ENCODE data around the gene KCNJ8.
"Not testable (repeated sequence)": the region's sequence is repeated elsewhere in the genome, so short reads cannot be mapped to it uniquely, and the experiment has no call there.

The KCNJ8 gene

DNA sequence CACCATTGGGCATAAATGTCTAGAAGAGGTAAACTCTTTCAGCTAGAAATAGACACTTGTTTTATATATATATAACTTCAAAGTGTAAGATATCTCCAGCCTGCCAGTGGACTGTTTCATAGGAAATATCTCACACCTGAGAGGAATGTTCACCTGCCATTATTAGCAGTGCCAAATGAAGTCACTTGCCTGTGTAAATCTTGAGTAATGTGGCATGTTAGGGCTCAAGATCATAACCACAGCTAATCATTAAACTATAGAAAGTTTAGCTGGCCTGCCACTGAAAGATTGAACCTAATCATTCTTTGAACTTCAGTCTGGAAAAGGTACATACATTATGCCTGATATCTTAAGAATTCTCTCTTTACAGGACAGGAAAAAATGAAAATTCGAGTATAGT, 25.5 kb upstream of the KCNJ8 start:
- FAIRE-seq (no peak), DNase-seq (ENCODE audit: insufficient read length, low spot score) (no peak)
- no peak for TF ChIP-seq POLR2A (IDR thresholded peaks at IDR 0.05; ENCODE audit: low read depth, low read length)

DNA sequence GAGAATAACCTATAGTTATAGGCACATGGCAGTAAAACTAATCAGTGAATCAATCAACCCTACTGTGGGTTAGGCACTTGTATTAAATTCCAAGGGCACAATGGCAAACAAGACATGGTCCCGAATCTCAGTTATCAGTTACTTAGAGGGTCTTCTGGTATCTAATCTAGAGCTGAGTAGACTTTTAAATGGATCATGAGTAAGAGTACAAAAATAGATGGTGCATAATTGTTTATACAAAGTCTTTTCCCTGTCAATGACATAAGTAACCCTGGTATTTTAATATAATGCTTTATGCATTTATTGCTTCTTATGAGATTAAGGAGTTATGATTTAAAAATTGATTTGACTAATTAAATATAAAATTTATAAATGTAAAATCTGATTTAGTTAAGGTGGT, 23.0 kb upstream of the KCNJ8 start:
- FAIRE-seq, result no peak
- DNase-seq (ENCODE audit: insufficient read length, low spot score), result no peak
- TF ChIP-seq POLR2A (IDR thresholded peaks at IDR 0.05; ENCODE audit: low read depth, low read length), result no peak

DNA sequence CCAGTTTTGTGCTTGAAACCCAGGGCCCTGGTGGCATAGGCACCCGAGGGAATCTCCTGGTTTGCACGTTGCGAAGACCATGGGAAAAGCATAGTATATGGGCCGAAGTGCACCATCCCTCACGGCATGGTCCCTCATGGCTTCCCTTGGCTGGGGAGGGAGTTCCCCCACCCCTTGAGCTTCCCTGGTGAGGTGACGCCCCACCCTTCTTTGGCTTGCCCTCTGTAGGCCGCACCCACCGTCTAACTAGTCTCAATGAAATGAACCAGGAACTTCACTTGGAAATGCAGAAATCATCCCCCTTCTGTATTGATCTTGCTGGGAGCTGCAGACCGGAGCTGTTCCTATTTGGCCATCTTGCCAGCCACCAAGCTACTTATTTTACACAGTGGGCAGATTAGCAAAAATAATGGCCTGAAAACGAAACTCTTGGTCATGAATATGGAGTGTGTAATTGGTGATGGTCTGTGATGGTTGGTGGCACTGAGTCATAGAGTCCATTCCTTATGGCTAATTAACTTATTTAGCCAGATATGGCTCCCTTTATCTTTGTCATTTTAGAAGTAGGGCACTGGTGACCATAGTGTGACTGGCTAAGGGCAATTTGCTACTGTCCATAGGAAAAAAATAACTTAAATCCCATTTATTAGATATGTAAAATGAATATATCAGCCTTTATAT, 21.3 kb upstream of the KCNJ8 start:
- FAIRE-seq, result no peak
- TF ChIP-seq POLR2A (IDR thresholded peaks at IDR 0.05; ENCODE audit: low read depth, low read length), result no peak

DNA sequence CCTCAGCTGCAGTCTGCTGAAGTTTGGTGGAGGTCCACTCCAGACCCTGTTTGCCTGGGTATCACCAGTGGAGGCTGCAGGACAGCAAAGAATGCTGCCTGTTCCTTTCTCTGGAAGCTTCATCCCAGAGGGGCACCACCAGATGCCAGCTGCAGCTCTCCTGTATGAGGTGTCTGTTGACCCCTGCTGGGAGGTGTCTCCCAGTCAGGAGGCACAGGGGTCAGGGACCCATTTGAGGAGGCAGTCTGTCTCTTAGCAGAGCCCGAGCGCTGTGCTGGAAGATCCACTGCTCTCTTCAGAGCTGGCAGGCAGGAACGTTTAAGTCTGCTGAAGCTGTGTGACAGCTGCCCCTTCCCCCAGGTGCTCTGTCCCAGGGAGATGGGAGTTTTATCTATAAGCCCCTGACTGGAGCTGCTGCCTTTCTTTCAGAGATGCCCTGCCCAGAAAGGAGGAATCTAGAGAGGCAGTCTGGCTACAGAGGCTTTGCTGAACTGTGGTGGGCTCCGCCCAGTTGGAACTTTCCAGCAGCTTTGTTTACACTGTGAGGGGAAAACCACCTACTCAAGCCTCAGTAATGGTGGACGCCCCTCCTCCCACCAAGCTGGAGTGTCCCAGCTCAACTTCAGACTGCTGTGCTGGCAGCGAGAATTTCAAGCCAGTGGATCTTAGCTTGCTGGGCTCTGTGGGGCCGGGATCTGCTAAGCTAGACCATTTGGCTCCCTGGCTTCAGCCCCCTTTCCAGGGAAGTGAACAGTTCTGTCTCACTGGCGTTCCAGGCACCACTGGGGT, 20.5 kb upstream of the KCNJ8 start:
- not testable (repeated sequence) for FAIRE-seq; DNase-seq (ENCODE audit: insufficient read length, low spot score)

More for the DNA sequence above, 21.3 kb upstream of the KCNJ8 start:
- no peak for DNase-seq (ENCODE audit: insufficient read length, low spot score)

DNA sequence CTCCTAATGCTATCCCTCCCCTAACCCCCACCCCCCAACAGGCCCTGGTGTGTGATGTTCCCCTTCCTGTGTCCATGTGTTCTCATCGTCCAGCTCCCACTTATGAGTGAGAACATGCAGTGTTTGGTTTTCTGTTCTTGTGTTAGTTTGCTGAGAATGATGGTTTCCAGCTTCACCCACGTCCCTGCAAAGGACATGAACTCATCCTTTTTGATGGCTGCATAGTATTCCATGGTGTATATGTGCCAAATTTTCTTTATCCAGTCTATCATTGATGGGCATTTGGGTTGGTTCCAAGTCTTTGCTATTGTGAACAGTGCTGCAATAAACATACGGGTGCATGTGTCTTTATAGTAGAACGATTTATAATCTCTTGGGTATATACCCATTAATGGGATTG, 15.2 kb upstream of the KCNJ8 start:
- FAIRE-seq; DNase-seq (ENCODE audit: insufficient read length, low spot score): not testable (repeated sequence)

DNA sequence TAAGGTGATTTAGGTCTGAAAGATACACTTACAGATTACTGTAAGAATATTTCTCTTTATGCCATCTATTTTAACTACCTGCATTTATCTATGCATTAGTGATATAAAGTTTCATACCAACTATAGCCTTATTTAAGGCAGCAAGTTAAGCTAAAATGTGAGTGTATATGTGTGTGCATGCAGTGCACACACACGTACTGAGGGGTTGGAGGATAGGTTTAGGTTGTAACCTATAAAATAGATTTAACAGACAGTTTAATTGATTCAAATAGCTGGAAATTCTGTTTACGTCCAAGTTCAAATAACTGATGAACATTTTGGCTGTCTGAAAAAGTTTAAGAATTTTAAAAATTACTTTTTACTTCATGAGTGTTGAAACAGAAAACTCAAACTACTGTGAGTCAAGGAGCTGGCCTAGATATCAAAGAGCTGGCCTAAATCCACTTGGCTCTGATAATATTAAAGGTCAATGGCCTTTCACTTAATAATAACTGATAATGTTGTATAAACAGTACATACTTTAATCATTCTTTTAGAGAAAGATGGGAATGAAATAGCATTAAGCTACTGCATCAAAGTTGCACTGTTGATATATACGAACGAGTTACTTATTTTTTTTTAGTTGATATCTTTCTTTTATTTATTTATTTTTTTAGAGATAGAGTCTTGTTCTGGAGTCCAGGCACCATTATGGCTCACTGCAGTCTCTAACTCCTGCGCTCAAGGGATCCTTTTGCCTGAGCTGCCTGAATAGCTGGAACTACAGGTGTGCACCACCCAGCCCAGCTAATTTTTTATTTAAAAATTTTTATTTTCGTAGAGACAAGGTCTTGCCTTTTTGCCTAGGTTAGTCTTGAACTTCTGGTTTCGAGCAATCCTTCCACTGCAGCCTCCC, 13.8 kb upstream of the KCNJ8 start:
- no peak for TF ChIP-seq POLR2A (IDR thresholded peaks at IDR 0.05; ENCODE audit: low read depth, low read length)
- no peak for FAIRE-seq

DNA sequence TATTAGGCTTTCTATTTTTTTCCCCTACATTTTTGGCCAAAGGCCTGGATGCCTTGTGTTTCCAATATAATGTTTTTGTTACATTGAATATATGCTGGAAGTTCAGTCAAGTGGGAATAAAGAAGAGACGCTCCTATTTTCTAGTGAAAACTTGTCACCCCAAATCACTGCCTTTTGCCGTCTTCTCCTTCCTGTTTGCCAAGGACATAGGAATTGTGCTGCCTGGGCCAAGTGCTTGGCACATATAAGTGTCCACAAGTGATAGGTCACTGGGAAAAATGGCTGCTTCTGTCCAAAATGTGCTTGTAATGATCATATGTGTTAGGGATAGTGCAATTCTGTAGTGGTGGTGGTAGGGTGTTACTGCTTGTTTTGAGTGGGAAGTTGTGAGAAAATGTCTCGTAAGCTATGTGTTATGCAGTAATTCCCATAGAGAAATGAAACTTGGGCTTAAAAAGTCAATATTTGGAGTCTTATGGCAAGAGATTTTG, 11.6 kb upstream of the KCNJ8 start:
- FAIRE-seq, result no peak
- TF ChIP-seq POLR2A (IDR thresholded peaks at IDR 0.05; ENCODE audit: low read depth, low read length), result no peak
- no peak for DNase-seq (ENCODE audit: insufficient read length, low spot score)

More for the DNA sequence above, 13.8 kb upstream of the KCNJ8 start:
- DNase-seq (ENCODE audit: insufficient read length, low spot score), result no peak

DNA sequence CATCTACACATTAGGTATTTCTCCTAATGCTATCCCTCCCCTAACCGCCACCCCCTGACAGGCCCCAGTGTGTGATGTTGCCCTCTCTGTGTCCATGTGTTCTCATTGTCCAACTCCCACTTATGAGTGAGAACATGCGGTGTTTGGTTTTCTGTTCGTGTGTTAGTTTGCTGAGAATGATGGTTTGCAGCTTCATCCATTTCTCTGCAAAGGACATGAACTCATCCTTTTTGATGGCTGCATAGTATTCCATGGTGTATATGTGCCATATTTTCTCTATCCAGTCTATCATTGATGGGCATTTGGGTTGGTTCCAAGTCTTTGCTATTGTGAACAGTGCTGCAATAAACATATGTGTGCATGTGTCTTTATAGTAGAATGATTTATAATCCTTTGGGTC, 8.2 kb upstream of the KCNJ8 start:
- not testable (repeated sequence) for FAIRE-seq; DNase-seq (ENCODE audit: insufficient read length, low spot score)

DNA sequence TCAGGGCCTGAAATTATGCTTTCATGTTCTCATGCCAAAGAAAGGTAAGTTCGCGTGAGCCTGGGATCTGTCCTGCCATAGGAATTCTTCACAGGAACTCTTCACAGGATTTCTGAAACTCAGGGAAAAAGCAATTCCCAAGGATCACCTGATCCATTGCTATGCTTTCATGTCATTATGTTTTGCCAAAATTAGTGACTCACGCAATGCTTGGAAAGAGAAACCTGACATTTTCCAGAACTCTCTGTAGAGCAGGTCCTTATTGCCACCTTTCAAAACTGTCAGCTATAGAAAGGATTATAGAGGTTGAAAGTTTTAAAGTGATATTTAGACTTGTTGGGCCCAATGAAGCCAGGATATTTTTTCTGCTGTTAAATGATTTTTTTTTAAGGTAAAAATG, 6.3 kb upstream of the KCNJ8 start:
- no peak for TF ChIP-seq POLR2A (IDR thresholded peaks at IDR 0.05; ENCODE audit: low read depth, low read length)
- DNase-seq (ENCODE audit: insufficient read length, low spot score) (no peak), FAIRE-seq (no peak)

DNA sequence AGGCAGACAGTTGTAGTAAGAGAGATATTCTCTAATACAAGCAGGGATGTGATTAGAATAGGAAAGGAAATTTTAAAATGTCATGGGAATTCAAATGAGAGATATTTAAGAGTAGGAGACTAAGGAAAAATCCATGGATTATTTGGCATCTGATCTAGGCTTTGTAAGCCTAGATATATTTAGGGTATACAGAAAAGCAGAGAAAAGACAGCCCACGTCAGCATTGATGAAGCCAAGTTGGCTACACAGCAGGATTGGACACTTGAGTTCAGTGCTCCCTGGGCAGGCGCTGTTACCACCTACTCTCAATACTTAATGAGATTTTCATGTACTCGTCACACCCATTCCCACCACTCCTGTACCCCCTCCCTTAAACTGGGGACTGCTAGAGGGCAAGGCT, 1.7 kb upstream of the KCNJ8 start:
- TF ChIP-seq POLR2A (IDR thresholded peaks at IDR 0.05; ENCODE audit: low read depth, low read length), result no peak
- DNase-seq (ENCODE audit: insufficient read length, low spot score) (no peak), FAIRE-seq (no peak)

DNA sequence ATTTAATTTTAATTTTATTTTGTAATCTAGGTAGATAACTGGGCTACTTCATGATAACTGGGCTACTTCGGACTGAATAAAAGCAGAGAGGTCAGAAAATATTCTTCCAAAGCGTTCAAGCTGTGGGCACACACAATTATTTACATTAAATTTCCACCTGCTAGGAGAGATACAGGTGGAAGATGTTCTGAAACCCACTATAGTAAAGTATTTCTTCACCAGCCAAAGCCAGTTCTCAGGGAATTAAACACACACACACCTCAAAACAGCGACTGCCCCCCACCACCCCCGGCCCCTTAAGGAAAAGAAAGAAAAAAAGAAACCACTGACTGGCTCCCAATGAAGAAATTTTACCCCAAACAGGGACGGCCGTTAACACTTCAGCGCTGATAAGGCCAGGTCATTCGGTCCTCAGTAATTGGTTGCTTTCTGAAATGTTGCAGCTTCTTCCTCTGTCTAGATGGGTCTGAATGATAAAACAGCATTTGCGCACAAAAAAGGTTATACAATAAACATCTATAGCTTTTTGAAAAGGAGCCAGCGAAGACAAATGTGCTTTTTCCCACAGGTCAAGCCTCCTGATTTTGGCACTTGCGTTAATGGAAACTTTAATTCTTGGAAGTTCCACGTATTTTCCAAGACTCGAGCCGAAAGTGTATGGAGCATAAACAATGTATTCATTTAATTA, 771 bp upstream of the KCNJ8 start:
- no peak for TF ChIP-seq POLR2A (IDR thresholded peaks at IDR 0.05; ENCODE audit: low read depth, low read length)
- no peak for FAIRE-seq
- DNase-seq (ENCODE audit: insufficient read length, low spot score), result no peak

DNA sequence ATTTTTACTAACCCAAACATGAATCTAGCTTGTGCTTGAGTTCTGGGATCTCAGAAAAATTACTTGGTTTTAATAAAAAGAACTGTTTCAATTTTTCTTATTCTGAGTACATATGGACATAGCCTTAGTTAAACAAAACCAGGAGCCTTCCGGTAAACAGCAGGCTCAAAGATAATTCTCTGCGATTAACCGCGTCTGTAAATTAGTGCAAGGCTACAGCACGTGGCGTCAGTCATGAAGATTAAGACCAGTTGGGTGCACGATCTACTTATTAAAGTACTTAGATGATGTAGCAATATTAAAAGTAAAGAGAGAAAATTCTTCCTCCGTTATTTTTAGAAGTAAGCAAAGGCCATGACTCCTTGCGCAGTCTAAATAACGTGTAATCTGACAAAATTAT, 700 bp downstream of the KCNJ8 start:
- TF ChIP-seq POLR2A (IDR thresholded peaks at IDR 0.05; ENCODE audit: low read depth, low read length), result no peak
- no peak for DNase-seq (ENCODE audit: insufficient read length, low spot score)
- no peak for FAIRE-seq

DNA sequence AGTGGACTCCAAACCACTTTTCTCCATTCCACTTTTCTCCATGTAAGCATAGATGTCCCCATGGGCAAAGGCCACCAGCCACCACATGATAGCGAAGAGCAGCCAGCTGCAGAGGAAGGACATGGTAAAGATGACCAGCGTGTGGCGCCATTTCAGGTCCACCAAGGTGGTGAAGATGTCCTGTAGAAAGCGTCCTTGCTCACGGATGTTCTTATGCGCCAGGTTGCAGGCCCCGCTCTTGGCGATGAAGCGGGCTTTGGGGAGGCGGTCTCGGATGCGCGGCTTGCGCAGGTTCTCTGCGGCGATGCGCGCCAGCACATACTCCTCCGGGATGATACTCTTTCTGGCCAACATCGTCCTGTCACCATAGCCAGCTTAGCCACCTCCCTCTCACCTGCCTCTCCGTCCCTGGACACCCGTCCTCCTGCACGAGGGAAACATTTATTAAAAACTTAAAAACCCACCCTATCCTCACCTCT, 1.2 kb downstream of the KCNJ8 start:
- no peak for DNase-seq (ENCODE audit: insufficient read length, low spot score)
- no peak for TF ChIP-seq POLR2A (IDR thresholded peaks at IDR 0.05; ENCODE audit: low read depth, low read length)
- no peak for FAIRE-seq

Measured in H54 (cell line).